ENCODE results near the gene SPTB.

Gene SPTB

GRCh38 chr14:64789696-64790095, 90.0 kb downstream of the SPTB start:
- no peak for DNase-seq (ENCODE audit: low read depth)

GRCh38 chr14:64788706-64789105, 91.0 kb downstream of the SPTB start:
- peak; percentile 67 for DNase-seq (ENCODE audit: low read depth)

DNA sequence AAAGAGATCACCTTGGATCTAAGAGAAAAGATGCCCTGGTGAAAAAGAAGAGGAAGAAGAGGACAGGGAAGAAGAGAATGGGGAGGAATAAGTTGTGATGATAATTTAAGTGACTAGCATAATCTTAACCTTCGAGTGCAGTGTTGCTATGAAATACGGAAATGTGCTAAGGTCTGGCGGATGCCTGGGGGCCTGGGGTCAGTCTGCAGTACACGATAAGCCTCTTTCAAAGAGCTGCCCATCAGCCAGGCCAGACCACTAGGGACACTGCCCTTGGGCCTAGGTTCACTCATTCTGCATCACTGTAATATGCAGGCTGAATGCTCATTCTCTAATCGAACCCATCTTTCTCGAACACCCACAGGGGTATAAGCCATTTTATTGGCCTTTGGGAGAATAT, 92.1 kb downstream of the SPTB start:
- DNase-seq (ENCODE audit: low read depth): no peak

DNA sequence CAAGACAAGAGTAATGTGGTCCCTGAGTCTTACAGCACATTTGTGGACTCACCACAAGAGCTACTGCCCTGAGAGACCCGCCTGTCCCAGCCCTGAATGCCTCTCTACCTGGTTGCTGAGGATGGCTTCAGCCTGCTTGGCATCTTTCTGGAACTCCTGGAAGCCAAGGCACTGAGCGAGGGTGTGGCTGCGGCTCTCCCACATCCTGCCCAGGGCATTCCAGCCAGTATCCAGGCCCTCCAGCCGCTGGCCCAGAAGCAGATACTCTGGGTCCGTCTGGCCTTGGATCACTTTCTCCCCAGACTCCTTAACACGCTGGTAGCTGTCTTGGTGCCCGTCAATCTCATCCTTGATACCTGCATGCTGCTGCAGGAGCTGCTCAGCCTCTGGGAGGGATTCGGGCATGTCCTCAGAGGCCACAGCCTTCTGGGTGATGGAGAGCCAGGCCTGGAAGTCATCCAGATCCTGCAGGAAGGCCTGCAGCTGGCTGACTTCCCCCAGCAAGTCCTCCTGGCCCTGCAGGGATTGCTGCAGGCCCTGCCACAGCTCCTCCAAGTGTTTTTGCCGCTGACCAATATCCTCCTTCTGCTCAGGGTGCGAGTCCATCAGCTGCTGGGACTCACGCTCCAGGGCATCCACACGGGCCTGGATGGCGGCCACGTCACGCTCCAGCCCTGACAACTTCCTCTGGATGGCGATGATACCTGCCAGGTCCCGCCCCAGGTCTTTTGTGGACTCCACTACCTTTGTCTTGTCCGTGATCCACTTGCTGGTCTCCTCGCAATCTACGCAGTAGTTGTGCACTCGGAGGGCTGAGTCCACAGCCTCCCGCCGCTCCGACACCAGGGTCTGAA, 93.2 kb downstream of the SPTB start:
- DNase-seq (ENCODE audit: low read depth): no peak

DNA sequence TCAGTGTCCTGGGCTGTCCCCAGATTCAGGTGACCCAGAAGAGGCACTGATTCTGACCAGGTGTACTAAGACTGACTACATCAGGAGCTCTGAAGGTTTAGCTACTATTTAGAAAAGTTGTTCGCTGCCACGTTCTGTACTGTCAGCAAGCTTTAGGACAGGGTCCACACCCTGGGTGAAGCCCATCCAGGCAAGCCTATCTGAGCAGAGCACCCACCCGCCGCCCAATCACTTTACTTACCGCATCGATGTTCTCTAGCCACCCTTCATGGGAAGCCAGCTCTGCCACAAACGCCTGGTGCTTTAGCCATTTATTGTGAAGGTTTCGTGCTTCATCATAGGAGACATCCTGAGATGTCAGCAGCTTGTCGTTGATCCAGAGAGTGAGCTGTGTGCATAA, 95.7 kb downstream of the SPTB start:
- DNase-seq (ENCODE audit: low read depth): no peak

GRCh38 chr14:64782196-64782595, 97.5 kb downstream of the SPTB start:
- DNase-seq (ENCODE audit: low read depth): no peak

DNA sequence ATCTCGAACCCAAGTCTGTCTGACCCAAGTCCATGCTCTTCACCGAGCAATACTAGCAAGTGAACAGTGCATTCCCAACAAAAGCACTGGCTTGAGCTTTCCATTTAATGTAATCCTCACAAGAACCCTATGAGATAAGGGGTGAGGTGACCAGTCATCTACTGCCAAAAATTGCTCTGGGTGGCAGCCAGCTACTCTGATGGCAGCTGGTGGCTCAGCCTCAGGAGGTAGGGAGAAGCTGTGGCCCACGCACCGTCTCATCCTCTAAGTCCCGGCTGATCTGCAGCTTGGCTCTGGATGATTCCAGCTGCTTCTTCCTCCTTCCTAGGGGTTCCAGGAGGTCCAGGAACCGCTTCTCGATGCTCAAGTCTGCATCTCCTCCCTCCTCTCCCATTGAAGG, 100.2 kb downstream of the SPTB start:
- no peak for DNase-seq (ENCODE audit: low read depth)

GRCh38 chr14:64778104-64778754, 101.5 kb downstream of the SPTB start:
- DNase-seq (ENCODE audit: low read depth): no peak

- no peak for DNase-seq (ENCODE audit: low read depth)
These were observed 102.2 kb downstream of the SPTB start for GRCh38 chr14:64777461-64777860.

GRCh38 chr14:64775081-64775777, 104.5 kb downstream of the SPTB start:
- no peak for DNase-seq (ENCODE audit: low read depth)

DNA sequence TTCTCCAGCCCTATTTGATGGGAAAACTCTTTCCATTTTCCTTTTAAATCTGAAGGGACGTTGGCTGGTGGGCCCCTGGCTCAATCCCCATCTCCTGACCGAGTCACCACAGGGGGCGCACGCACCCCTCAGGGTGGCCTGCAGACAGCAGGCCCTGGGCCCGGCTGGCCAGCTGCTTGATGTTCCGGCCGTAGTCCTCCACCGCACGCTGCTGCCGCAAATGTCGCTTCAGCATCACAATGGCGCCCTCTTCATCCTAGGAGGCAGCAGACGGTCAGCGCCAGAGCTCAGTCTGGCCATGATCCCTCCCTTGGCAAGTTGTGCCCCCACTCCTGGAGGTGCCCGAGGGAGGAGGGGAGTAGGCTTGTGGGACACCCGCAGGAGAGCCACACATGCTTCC, 105.4 kb downstream of the SPTB start:
- no peak for DNase-seq (ENCODE audit: low read depth)

GRCh38 chr14:64773577-64773976, 106.1 kb downstream of the SPTB start:
- no peak for DNase-seq (ENCODE audit: low read depth)

DNA sequence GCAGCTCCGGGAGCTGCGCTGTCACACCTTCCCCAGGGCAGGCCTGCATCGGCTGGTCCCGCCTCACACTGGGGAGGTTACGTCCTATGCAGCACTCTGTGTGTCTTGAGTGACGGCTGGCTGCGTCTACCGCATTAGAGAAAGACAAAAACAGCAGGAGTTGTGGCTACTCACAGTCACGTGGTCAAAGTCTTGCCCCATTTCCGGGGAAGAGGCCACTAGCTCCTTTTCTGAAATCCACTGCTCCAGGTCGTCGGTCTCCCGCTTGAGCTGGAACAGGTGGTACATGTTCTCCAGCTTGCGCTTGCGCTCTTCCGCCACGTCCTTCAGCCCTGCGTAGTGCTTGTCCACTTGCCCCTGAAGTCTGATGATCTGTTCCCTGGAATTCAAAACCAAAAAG, 106.7 kb downstream of the SPTB start:
- DNase-seq (ENCODE audit: low read depth): no peak

DNA sequence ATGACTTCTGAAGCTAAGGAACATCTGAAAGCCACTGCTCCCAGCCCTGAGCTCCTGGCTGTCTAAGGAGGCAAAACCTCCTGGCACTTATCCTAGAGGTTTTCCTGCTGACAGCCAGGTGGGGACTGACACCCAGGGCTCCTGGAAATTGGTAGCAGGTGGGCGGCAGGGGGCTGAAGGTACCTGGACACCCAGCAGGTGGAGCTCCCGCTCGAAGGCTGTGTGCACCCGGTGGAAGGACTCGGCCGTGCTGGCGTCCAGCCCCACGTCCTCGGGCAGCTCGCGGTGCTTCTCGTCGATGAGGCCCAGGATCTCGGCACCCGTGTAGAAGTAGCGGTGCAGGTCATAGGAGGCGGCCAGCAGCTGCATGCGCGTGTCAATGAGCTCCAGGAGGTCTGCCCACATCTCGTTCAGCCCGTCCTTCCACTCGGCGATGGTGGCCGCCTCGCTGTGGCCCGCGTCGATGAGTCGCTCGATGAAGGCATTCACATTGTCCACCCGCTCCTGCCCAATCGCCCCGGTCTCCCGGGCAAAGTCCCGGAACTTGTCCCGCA, 107.2 kb downstream of the SPTB start:
- no peak for DNase-seq (ENCODE audit: low read depth)

- DNase-seq (ENCODE audit: low read depth): no peak
These were observed 108.5 kb downstream of the SPTB start for GRCh38 chr14:64771161-64771560.

DNA sequence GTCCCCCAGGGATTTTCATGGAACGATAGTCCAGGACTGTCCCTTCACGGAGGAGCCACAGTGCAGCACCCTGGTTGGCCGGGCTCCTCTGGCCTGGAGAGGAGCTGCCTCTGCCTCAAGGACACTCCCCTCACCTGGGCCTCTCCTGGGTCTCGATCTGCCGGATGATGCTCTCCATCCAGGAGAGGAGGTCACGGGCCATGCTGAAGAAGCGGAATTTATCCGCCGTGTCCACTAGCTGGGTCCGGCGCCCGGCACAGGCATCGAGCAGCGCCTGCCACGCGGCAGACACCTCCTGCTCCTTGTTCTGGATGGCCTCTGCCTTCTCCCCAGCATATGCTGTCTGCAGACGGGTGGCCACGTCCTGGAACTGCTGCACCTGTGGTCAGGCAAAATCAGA, 109.0 kb downstream of the SPTB start:
- DNase-seq (ENCODE audit: low read depth): no peak

DNA sequence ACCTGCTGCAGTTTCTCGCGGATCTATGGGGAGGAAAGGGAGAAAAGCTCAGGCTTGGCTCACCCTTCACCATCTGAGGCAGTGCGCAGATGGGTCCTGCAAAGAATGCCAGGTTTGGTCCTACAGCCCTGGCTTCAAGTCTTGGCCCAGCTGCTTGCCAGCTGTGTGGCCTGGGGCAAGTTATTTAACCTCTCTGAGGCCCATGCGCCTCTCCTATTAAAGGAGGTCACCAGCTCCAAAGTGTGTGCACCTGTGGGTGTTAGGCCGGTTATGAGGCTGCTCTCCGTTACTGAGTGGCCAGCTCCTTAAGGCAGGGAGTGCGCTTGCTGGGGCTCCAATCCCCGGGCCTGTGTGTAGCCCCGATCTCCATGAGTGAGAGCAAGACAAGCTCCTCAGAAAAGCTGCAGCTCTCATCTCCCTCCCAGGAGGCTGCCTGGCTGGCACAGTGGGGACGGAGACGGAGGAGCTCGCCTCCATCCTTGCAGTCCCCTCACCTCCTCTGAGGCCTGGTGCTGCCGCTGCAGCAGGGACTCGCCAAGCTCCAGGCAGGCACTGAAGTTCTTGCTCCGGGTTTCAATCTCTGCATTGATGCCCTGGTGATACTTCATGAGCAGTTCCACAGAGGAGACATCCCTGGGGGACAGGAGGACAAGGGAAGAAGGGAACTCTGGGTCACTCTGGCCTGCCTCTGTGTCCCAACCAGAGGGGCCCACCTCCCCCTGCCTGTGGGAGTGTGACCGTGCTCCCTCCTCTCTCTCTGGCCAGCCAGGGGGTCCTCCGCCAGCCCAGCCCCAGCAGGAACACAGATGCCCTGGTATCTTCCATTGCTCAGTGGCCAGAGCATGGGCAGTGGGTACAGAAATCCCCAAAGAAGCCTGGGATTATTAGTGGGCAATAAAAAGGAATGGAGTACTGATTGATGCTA, 110.3 kb downstream of the SPTB start:
- DNase-seq (ENCODE audit: low read depth): no peak

DNA sequence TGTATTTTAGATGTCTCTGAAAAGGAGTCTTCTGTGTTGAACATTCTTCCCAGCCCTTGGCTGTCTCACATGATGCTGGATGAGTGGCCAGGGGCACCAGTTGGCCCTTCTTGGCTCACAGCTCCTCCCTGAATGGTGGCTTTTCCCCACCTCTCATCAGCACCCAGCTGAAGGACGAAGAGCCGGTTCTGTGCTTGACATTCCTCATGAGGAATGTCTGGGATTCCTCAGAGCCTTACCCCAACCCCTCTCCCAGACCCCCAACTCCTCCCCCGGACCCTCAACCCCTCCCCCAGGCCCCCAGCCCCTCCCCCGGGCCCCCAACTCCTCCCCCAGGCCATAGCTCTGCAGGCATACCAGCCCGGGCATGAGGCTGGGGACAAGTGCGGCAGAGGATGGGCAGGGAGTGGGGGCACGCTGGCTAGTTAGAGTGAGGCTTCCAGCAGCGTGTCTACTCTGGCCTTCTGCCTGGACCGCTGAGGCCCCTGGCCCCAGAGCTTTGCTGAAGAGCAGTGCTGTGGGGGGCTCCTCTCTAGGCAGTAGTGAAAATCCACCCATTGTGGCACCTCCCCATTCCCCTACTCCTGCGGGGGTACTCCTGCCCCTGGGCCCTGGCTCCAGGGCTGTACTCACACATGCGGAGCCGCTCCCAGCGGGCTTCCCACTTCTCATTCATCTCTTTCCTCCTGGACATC, 111.2 kb downstream of the SPTB start:
- no peak for DNase-seq (ENCODE audit: low read depth)

- no peak for DNase-seq (ENCODE audit: low read depth)
These were observed 112.3 kb downstream of the SPTB start for GRCh38 chr14:64767215-64767964.

GRCh38 chr14:64766430-64767151, 113.1 kb downstream of the SPTB start:
- no peak for DNase-seq (ENCODE audit: low read depth)

All from HS-5 (cell line).